H1 (cell line): Measurements from ENCODE around the gene OS9.
A peak's percentile ranks its signal among the peaks of the same experiment; 100 is the strongest.

Experiments used
- BACH1 ChIP-seq: IDR thresholded peaks from 2 replicates; pipeline ENCODE4 v1.6.1; 2012; ENCODE audit warnings: low read length, improper control_type of control experiment
- BCL11A ChIP-seq, 2 experiments: IDR thresholded peaks; one replicate each; pipeline ENCODE4 v1.6.1; 2011; ENCODE audit warnings: low read depth in 2 of 2, low read length in 2 of 2, mild to moderate bottlenecking in 2 of 2
- EGR1 ChIP-seq: IDR thresholded peaks from 2 replicates; pipeline ENCODE4 v1.6.1; 2011; ENCODE audit warnings: low read depth, low read length, borderline replicate concordance
- KDM5A ChIP-seq: fragments of 200-600 bp; IDR thresholded peaks from 2 replicates; pipeline ENCODE4 v1.7.1; 2012; ENCODE audit warnings: mild to moderate bottlenecking, low read length, inconsistent platforms, mixed read lengths
- POLR2A ChIP-seq, 2 experiments: IDR thresholded peaks; 1 replicate in 1 of 2; 2 replicates in 1 of 2; pipeline ENCODE4 v1.6.1; 2011; ENCODE audit warnings: low read depth in 2 of 2, low read length in 2 of 2, mild to moderate bottlenecking in 2 of 2; ENCODE audit errors: control extremely low read depth in 1 of 2
- POLR2AphosphoS5 ChIP-seq: IDR thresholded peaks from 2 replicates; pipeline ENCODE4 v1.6.1; 2011; ENCODE audit warnings: low read depth, low read length
- RFX5 ChIP-seq: IDR thresholded peaks from 2 replicates; pipeline ENCODE4 v1.6.1; 2011; ENCODE audit warnings: low read depth, low read length, improper control_type of control experiment, borderline replicate concordance
- TAF1 ChIP-seq: IDR thresholded peaks from 2 replicates; pipeline ENCODE4 v1.6.1; 2011; ENCODE audit warnings: mild to moderate bottlenecking, low read depth, low read length
- TAF7 ChIP-seq: optimal IDR thresholded peaks from 2 replicates; pipeline ENCODE3; 2011; ENCODE audit warnings: low read depth, mild to moderate bottlenecking, inconsistent platforms, low read length, moderate library complexity, borderline replicate concordance
- TEAD4 ChIP-seq: IDR thresholded peaks from 2 replicates; pipeline ENCODE4 v1.6.1; 2012; ENCODE audit warnings: low read depth, low read length, inconsistent platforms, mixed read lengths
- YY1 ChIP-seq: IDR thresholded peaks from 2 replicates; pipeline ENCODE4 v1.6.1; 2011; ENCODE audit warnings: low read depth, mild to moderate bottlenecking, low read length
- TF ChIP-seq, protein P1 (sequence below), 3 experiments: IDR thresholded peaks; 1 replicate in 2 of 3; 2 replicates in 1 of 3; pipeline versions ENCODE4 v1.5.1 to v1.6.1; 2011; ENCODE audit warnings: low read length in 3 of 3, mild to moderate bottlenecking in 3 of 3, inconsistent platforms in 2 of 3, low read depth in 1 of 3, moderate library complexity in 1 of 3; ENCODE audit not compliant: insufficient read depth in 1 of 3; ENCODE audit errors: control extremely low read depth in 1 of 3

DNA sequence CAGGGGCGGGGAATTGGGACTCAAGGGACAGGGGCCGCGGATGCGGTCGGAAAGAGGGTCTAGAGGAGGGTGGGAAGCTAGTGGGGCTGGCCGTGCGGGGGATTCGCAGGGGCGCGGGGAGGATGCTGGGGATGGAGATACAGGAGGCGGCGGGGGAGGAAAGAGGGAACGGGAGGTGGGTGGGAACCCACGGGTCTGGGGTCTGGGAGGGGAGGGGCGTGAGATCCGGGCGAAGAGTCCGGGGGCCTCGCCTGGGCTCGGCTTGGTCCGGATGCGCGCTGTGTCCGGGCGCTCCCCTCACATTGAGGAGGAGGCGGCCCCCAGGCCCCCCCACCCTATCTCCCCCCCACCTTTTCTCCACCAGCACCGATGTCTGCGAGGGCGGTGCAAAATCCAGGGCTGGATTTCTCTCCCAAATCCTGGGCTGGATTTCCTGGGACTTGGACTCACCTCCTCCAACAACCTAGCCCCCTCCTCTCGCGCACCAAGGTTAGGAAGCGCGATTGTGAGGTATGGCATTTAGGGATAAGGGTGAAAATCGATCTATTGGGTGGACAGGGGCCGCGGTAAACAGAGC is 44.8 kb downstream of the OS9 start, which contains the start of gene AGAP2:
- TF ChIP-seq RFX5 (peak; percentile 52; the same call in 1 of the 2 replicates), EGR1 (no peak), BCL11A (IDR thresholded peaks at IDR 0.05; ENCODE audit: low read depth in 2 of 2, low read length in 2 of 2) (no peak), TAF1 (no peak), KDM5A (no peak), YY1 (no peak), POLR2AphosphoS5 (no peak), POLR2A (IDR thresholded peaks at IDR 0.05; ENCODE audit: control extremely low read depth in 1 of 2, low read depth in 2 of 2, low read length in 2 of 2) (no peak), BACH1 (no peak), TAF7 (no peak), TEAD4 (peak; percentile 34; the same call in 1 of the 2 replicates)
- TF ChIP-seq, protein P1, sequence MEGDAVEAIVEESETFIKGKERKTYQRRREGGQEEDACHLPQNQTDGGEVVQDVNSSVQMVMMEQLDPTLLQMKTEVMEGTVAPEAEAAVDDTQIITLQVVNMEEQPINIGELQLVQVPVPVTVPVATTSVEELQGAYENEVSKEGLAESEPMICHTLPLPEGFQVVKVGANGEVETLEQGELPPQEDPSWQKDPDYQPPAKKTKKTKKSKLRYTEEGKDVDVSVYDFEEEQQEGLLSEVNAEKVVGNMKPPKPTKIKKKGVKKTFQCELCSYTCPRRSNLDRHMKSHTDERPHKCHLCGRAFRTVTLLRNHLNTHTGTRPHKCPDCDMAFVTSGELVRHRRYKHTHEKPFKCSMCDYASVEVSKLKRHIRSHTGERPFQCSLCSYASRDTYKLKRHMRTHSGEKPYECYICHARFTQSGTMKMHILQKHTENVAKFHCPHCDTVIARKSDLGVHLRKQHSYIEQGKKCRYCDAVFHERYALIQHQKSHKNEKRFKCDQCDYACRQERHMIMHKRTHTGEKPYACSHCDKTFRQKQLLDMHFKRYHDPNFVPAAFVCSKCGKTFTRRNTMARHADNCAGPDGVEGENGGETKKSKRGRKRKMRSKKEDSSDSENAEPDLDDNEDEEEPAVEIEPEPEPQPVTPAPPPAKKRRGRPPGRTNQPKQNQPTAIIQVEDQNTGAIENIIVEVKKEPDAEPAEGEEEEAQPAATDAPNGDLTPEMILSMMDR (IDR thresholded peaks at IDR 0.05; ENCODE audit: control extremely low read depth in 1 of 3, insufficient read depth in 1 of 3, low read depth in 1 of 3, low read length in 3 of 3): no peak
